B cell (primary cell): ENCODE data around the gene SDC1. TPM values are rescaled to one million over a fixed set of nuclear protein-coding genes. Genes with fewer than 3 reads are reported as not detected.

Experiments
- ATAC-seq: fragments of 200-7000 bp; cut with Tn5 transposase; one replicate; pipeline ENCODE4 v1.10.0; 2021; ENCODE audit warnings: low read depth, mild to moderate bottlenecking, moderate number of reproducible peaks, moderate library complexity
- CTCF ChIA-PET: fragments of 350-600 bp; sonication (Branson Sonifier 250); formaldehyde crosslinking; loops from one replicate; lab custom pipeline; 2021; ENCODE audit warnings: antibody characterized with exemption, inconsistent platforms; lab: Charles Lee
- POLR2A ChIA-PET: fragments of 350-600 bp; sonication (Branson Sonifier 250); formaldehyde crosslinking; loops from one replicate; lab custom pipeline; 2021; ENCODE audit warnings: antibody characterized with exemption; lab: Charles Lee
- DNase-seq: peaks from one replicate; pipeline ENCODE4 v3.0.0; 2013
- H2AFZ ChIP-seq: 2 replicates; pipeline ENCODE4 v1.6.1; 2012; ENCODE audit warnings: mild to moderate bottlenecking, low read depth, low read length; ENCODE audit not compliant: insufficient read depth, poor library complexity, severe bottlenecking
- H3K27ac ChIP-seq, 2 donors: 1 replicate in 1 of 2; 2 replicates in 1 of 2; pipeline ENCODE4 v1.5.1; 2012 to 2013; ENCODE audit warnings: low read length in 2 of 2, mild to moderate bottlenecking in 2 of 2, moderate library complexity in 1 of 2
- H3K27me3 ChIP-seq, 4 experiments: fragments of 200-600 bp in 1 of 4; sonication (generic) in 1 of 4; replicated peaks in 1 of 4; 1 replicate in 2 of 4; 2 replicates in 2 of 4; pipeline versions ENCODE4 v1.6.1 to v1.7.0; 2013 to 2016; ENCODE audit warnings: low read length in 3 of 4, mild to moderate bottlenecking in 2 of 4, mixed read lengths in 1 of 4, moderate library complexity in 1 of 4; ENCODE audit not compliant: insufficient read depth in 4 of 4, control insufficient read depth in 3 of 4; ENCODE audit errors: control extremely low read depth in 1 of 4
- H3K36me3 ChIP-seq, 2 experiments: replicated peaks in 1 of 2; 1 replicate in 1 of 2; 2 replicates in 1 of 2; pipeline versions ENCODE4 v1.6.1 to v1.7.1; 2013; ENCODE audit warnings: low read length in 1 of 2; ENCODE audit not compliant: insufficient read depth in 2 of 2, control insufficient read depth in 1 of 2; ENCODE audit errors: control extremely low read depth in 1 of 2, extremely low read depth in 1 of 2
- H3K4me1 ChIP-seq, 2 donors: fragments of 200-600 bp in 1 of 2; sonication (generic) in 1 of 2; 1 replicate in 1 of 2; 2 replicates in 1 of 2; pipeline versions ENCODE4 v1.5.1 to v1.6.1; 2013 to 2017; ENCODE audit warnings: low read length in 2 of 2; ENCODE audit not compliant: control insufficient read depth in 2 of 2, insufficient read depth in 2 of 2
- H3K4me2 ChIP-seq: replicated peaks from 2 replicates; pipeline ENCODE3; 2012; ENCODE audit warnings: mild to moderate bottlenecking, low read depth, low read length; ENCODE audit not compliant: poor library complexity, severe bottlenecking
- H3K4me3 ChIP-seq, 5 experiments: fragments of 200-600 bp in 1 of 5; sonication (generic) in 1 of 5; 1 replicate in 3 of 5; 2 replicates in 2 of 5; pipeline versions ENCODE4 v1.5.1 to v1.7.0; 2011 to 2016; ENCODE audit warnings: low read length in 4 of 5, mild to moderate bottlenecking in 4 of 5, low read depth in 2 of 5, control low read depth in 1 of 5, moderate library complexity in 1 of 5; ENCODE audit not compliant: insufficient read depth in 1 of 5; ENCODE audit errors: control extremely low read depth in 1 of 5, extremely low read depth in 1 of 5
- H3K79me2 ChIP-seq: fragments of 200-600 bp; sonication (generic); one replicate; pipeline ENCODE4 v1.6.0; 2016; ENCODE audit warnings: low read length; ENCODE audit not compliant: control insufficient read depth, insufficient read depth
- H3K9ac ChIP-seq: fragments of 200-600 bp; sonication (generic); 2 replicates; pipeline ENCODE4 v1.6.1; 2017; ENCODE audit warnings: mild to moderate bottlenecking, low read length, moderate library complexity
- H3K9me3 ChIP-seq, 3 donors: one replicate each; pipeline versions ENCODE4 v1.6.1 to v1.7.1; 2013; ENCODE audit warnings: low read length in 2 of 3; ENCODE audit not compliant: control insufficient read depth in 2 of 3, insufficient read depth in 1 of 3; ENCODE audit errors: control extremely low read depth in 1 of 3
- H4K20me1 ChIP-seq: 2 replicates; pipeline ENCODE4 v1.6.0; 2012; ENCODE audit warnings: mild to moderate bottlenecking, low read length; ENCODE audit not compliant: insufficient read depth, control insufficient read depth, poor library complexity, severe bottlenecking
- H3K27ac Mint-ChIP-seq: one replicate; pipeline ENCODE4 v1.8.0; 2021; ENCODE audit warnings: mixed read lengths
- H3K27me3 Mint-ChIP-seq: one replicate; pipeline ENCODE4 v1.8.0; 2021; ENCODE audit warnings: mixed read lengths
- H3K4me1 Mint-ChIP-seq: one replicate; pipeline ENCODE4 v1.8.0; 2021; ENCODE audit warnings: mixed read lengths
- H3K4me3 Mint-ChIP-seq: one replicate; pipeline ENCODE4 v1.8.0; 2021; ENCODE audit warnings: mixed read lengths
- H3K9me3 Mint-ChIP-seq: one replicate; pipeline ENCODE4 v1.8.0; 2022; ENCODE audit warnings: mixed read lengths; ENCODE audit not compliant: insufficient read depth
- EZH2 ChIP-seq: IDR thresholded peaks from 2 replicates; pipeline ENCODE4 v1.6.1; 2012; ENCODE audit warnings: borderline replicate concordance, low read depth, mild to moderate bottlenecking, moderate library complexity, low read length; ENCODE audit not compliant: insufficient read depth, poor library complexity, severe bottlenecking
- WGBS: methylation state at CpG from one replicate; pipeline ENCODE4 v1.1.5; 2013; ENCODE audit warnings: missing lambda C conversion rate; ENCODE audit not compliant: insufficient coverage; 5-methylcytosine and 5-hydroxymethylcytosine counted together
- intact Hi-C: fragments of 100-400 bp; cut with micrococcal nuclease; formaldehyde crosslinking; loops from one replicate; pipeline ENCODE4 v1.10.0; 2022
- polyA plus RNA-seq: library from polyadenylated mRNA; depleted of rRNA; stranded (reverse); fragments of >200 nt; gene quantifications from 2 replicates; pipeline ENCODE4 v1.2.3, GENCODE V29; 2012
- total RNA-seq, 2 donors: library from RNA; stranded (reverse); fragments of 120-200 nt in 1 of 2; gene quantifications; 1 replicate in 1 of 2; 2 replicates in 1 of 2; pipeline versions ENCODE4 v1.2.3 to v1.2.4, GENCODE V29; 2013 to 2022
- TF ChIP-seq, protein P1 (sequence below): fragments of 200-600 bp; IDR thresholded peaks from one replicate; pipeline ENCODE4 v1.8.0; 2022; ENCODE audit warnings: antibody characterized with exemption, mild to moderate bottlenecking

The SDC1 gene
- total and polyA plus RNA-seq, 2 donors (not counting 1 experiment from before 2014, with no cell fraction given) = 0.22 TPM; not detected in 1

DNA sequence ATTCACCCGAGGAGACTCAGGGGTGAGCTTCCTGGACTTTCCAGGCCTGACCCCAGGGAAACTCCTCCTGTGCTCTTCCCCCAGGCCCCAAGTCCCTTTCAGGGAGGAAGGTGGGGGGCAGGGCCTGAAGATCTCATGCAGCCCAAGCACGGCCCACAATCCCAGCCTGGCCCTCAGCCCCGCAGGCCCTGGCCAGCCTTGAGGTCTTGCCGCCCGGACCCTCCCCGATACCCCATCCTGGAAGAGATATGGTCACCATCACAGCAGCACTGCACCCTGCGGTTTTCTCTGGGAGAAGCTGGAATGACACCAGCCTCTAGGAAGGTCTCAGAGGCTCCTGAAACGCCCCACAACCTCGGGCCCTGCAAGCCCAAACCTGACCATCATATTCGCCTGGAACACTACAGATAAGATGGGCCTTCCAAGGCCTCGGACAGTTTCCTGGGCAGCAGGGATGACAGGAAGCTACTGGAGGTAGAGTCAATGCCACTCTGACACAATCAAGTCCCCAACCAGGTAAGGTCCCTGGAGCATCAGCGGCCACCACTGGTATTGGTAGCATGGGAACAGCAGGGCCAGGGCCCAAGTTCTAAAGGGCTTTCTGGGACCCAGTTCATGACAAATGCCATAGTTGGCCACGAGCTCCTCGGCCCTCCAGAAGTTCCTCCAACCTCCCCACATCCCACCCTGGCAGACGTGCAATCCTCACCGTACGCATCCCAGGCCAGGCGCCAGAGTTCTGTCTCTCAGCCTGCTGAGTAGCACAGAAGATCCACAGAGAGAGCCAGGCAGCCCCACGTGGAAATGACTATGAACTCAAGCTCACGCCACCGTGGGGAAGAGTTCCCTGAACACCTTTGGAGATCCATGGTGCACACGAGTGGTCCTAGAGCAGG is 8.6 kb downstream of the SDC1 start:
- Mint-ChIP-seq H3K27ac (no peak overlapping the region), H3K4me1 (no peaks in the 10 kb centered on the region), H3K27me3 (peaks cover 8% of the 10 kb centered on the region), H3K9me3 (no peaks in the 10 kb centered on the region), H3K4me3 (no peak overlapping the region)
- H3K27ac ChIP-seq = no peak overlapping the region
- DNase-seq = no peak
- H3K27me3 ChIP-seq = peaks cover 0 to 2% (median 0%) of the 10 kb centered on the region in 4 experiments
- ChIA-PET CTCF (no interaction called here), POLR2A (no interaction called here)
- ATAC-seq = no peak
- no peaks in the 10 kb centered on the region for H3K4me1 ChIP-seq
- no peak overlapping the region for H3K9ac ChIP-seq
- no peak overlapping the region for H3K4me2 ChIP-seq
- intact Hi-C loops = no loop called here
- H3K4me3 ChIP-seq = no peak overlapping the region
- H3K36me3 ChIP-seq = no peaks in the 10 kb centered on the region
- no peaks in the 10 kb centered on the region for H3K79me2 ChIP-seq
- no peak overlapping the region for H2AFZ ChIP-seq
- WGBS = 91% methylated on average over 21 of the region's 22 CpGs
- no peak for TF ChIP-seq EZH2
- TF ChIP-seq, protein P1, sequence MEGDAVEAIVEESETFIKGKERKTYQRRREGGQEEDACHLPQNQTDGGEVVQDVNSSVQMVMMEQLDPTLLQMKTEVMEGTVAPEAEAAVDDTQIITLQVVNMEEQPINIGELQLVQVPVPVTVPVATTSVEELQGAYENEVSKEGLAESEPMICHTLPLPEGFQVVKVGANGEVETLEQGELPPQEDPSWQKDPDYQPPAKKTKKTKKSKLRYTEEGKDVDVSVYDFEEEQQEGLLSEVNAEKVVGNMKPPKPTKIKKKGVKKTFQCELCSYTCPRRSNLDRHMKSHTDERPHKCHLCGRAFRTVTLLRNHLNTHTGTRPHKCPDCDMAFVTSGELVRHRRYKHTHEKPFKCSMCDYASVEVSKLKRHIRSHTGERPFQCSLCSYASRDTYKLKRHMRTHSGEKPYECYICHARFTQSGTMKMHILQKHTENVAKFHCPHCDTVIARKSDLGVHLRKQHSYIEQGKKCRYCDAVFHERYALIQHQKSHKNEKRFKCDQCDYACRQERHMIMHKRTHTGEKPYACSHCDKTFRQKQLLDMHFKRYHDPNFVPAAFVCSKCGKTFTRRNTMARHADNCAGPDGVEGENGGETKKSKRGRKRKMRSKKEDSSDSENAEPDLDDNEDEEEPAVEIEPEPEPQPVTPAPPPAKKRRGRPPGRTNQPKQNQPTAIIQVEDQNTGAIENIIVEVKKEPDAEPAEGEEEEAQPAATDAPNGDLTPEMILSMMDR = no peak
- H3K9me3 ChIP-seq = no peaks in the 10 kb centered on the region
- no peaks in the 10 kb centered on the region for H4K20me1 ChIP-seq
